ENCODE data around the gene DCN.

The DCN gene

DNA sequence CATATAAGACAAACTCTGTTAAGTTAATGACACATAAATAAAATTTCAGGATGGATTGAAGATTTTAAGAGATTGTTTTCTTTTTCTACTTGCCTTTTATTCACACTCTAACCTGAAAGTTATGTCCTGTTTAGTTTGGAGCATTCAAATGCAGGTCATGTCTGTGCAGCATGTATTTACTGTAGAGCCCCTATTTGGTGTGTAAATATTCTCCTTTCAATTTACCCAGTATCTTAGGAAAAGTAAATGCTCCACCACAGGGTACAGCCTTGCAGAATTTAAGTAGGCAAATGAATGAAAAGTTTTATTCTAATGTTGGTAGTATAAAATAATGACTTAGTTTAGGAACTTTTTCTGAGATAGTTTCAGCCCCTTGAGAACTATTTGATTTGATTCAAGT is 6.2 kb upstream of the DCN start:
- H3K27ac ChIP-seq, result no peak overlapping the region

DNA sequence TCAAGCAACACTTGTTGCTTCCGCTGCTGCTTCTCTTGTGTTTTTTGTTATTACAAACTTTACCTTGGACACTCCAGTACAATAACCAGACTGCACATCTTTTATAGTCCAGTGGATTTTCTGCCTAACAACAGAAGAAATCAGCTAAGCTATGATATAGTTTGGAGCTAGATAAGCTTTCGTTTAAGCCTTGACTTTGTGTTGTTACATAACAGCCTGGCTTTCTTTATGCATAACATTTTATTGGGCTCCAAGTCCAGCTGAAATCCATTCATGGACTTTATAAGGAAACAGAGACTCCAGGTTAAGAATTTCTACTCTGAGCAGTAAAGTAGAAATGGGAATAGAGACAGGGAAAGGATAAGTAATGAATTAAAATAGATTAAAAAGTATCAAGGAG is 3.5 kb upstream of the DCN start:
- H3K27ac ChIP-seq, result no peak overlapping the region
- TF ChIP-seq, protein P1, sequence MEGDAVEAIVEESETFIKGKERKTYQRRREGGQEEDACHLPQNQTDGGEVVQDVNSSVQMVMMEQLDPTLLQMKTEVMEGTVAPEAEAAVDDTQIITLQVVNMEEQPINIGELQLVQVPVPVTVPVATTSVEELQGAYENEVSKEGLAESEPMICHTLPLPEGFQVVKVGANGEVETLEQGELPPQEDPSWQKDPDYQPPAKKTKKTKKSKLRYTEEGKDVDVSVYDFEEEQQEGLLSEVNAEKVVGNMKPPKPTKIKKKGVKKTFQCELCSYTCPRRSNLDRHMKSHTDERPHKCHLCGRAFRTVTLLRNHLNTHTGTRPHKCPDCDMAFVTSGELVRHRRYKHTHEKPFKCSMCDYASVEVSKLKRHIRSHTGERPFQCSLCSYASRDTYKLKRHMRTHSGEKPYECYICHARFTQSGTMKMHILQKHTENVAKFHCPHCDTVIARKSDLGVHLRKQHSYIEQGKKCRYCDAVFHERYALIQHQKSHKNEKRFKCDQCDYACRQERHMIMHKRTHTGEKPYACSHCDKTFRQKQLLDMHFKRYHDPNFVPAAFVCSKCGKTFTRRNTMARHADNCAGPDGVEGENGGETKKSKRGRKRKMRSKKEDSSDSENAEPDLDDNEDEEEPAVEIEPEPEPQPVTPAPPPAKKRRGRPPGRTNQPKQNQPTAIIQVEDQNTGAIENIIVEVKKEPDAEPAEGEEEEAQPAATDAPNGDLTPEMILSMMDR (conservative IDR thresholded peaks at IDR 0.05), result no peak

More for the DNA sequence above, 6.2 kb upstream of the DCN start:
- TF ChIP-seq, protein P1 (conservative IDR thresholded peaks at IDR 0.05), result no peak

DNA sequence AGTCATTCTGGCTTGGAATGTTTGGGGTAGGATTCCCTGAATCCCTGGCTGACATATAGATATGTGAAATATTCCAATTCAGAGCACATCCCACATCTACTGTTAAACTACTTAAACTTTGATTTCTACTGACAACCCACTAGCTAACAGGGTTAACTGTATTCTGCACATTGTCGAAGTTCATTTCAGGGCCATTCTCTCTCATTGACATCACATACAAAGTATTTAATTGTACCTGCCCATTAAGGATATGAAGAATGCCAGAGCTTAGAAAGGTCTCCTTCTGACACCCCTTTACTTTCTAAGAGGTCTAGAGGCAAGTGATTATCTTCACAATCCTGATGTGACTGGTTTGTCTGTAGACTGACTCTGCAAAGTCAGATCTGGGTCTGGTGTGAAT is 2.8 kb upstream of the DCN start:
- no peak overlapping the region for H3K27ac ChIP-seq
- TF ChIP-seq, protein P1 (conservative IDR thresholded peaks at IDR 0.05), result no peak

DNA sequence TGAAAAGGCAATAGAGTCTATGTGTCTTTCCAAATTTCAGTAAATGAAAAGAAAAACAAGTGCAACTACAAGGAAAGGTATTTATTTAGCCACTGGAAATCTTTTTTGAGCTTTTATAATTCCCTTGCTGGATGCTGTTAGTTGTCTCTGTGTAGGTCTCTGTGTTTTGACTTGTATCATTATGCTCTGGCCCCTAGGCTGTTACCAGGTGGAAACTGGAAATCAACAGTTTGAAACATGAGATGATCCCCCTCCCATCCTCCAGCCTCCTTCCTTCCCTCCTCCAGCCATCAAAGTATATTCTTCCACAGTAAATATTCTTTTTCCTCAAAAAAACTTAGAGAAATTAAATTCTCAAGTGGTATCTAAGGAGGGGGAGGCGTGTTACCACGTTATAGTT is 934 bp upstream of the DCN start:
- TF ChIP-seq, protein P1 (conservative IDR thresholded peaks at IDR 0.05), result no peak
- H3K27ac ChIP-seq, result no peak overlapping the region

DNA sequence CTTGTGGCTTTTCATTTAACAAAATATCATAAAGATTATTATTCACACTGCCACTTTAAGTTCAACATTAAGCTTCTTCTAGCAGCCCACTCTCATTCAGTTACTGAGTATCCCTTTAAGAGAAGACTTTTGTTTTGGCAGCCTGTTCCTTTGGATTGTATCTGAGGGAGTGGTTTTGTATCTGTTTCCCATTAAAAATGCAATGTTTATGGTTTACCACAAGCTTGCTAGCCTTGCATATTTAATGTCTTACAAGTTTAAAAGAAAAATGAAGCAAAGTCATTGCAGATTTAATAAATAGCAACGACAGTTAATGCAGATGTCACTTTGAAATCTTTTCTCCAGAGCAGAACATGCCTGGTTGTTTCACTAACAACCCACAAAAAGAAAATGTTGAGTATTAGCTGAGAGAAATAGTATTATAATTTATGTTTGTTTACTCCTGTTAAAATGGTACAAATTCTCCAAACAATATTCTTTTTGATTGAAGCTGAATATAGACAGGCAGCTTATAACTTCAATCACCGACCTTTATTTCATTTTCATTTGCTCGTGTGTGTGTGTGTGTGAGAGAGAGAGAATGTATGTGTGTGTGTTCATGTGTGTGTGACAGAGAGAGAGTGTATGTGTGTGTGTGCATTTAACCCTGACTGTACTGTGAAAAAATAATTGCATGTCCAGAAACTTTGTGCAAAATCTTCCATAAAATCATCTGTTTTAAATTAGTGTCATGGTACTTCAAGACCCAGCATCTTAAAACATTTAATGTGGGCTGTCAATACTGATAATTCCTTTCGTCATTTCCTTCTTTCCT is 1.8 kb downstream of the DCN start:
- H3K27ac ChIP-seq, result no peak overlapping the region
- TF ChIP-seq, protein P1 (conservative IDR thresholded peaks at IDR 0.05), result no peak

DNA sequence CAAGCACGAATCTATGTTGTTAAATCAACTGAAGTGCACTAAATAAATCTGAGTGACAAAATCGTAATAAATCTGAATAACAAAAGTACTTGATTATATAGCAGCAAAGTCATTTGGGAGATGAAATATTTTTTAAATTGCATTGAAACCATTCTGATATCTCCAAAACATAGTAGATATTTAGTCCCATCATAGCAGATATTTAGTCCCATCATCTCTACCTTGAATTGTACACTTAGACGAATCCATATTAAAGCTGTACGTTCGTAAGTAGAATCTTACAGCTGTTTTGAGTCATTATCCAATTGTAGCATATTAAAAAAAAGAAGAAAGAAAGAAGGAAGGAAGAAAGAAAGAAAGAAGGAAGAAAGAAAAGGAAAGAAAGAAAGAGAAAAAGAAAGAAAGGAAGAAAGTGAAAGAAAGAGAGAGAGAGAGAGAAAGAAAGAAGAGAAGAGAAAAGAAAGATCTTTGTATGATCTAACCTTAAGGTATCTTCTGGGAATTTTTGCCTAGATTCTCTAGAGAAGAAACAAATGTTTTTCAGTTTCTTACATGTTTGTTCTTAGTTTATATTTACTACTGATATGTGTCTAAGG is 2.6 kb downstream of the DCN start:
- H3K27ac ChIP-seq, result no peak overlapping the region
- TF ChIP-seq, protein P1 (conservative IDR thresholded peaks at IDR 0.05), result no peak

DNA sequence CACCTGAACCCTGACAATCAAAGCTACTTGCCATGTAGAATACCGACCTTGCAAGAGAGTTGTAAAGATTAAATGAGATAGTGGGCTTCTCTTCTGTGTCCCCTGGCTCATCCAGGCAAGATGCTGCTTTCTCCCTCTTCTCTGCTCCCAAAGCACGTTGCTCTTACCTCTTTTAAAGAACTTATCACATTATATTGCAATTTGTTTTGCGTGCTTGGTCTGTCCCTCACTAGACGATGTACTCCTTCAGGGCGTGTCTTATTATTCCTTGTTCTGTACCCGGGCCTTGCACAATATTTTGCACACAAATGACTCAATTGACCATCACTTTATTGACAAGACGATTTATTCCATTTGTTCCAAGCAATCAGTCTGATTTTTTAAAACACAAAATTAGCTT is 3.3 kb downstream of the DCN start:
- H3K27ac ChIP-seq, result no peak overlapping the region
- TF ChIP-seq, protein P1 (conservative IDR thresholded peaks at IDR 0.05), result no peak
